Right hindlimb (tissue), 1 donor: ENCODE results near the gene SNX18.
A peak's percentile ranks its signal among the peaks of the same experiment; 100 is the strongest.

Experiments used
- DNase-seq: peaks from one replicate; pipeline ENCODE4 v3.0.0-alpha.2; 2018

SNX18 gene

DNA sequence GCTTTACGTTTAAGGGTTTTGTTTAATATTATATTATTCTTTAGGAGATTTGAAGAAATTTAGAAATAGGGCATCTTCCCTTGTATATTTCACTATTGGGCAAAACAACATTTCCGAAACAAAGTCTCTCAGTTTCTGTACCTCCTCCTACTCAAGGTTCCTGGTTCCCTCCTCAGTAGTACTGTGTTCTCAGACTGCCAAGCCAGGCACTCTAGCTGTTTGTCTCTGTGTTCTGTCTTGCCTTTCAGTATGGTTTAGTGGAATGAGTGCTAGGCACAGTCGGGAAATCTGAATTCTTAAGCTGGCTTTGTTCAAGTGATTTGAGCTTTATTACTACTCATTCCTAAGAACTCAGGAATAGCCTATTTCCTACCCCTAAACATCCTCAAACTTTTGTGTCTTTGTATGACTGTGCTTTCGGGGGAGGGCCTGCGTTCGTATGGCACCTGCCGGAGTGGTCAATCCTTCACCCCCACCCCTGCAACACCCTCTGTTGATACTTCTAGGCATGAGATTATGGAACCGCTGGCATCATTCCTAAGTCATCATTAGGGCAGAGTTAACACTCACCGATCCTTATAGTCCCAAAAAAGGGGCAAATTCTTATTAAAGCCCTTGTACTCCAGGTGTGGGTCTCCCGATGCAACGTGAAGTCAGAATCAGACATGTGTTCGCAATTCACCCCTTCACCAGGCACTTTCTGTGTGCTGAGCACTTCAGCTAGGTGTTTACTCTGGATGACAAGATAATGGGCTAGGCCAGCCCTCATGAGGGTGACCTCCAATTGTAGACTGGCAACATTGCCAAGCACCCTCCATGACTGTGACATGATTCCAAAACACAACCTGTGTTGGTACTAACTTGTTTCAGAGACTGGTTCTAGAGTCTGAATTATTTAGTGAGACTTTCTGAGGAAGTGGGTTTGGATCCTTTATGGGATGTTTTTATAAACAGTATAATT, 24.5 kb downstream of the SNX18 start:
- DNase-seq, result no peak

- no peak for DNase-seq
These were observed 26.5 kb downstream of the SNX18 start for GRCh38 chr5:54544044-54544443.

DNA sequence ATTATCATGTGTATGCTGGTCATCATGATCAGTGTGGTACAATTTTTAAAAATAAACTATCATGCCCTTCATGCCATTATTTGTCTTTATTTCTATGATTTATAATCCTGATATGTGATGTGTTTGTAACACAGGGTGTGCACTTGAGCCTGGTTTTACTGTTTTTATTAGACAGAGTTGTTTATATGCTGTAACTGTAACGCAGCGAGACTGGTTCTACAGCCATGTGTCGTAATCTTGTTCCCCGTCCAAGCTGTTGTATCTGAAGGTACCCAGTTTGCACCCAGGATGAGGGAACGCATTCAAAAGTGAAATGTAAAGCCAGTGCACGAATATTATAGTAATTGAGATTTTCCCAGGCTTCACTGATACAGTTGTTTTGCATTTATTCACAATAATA, 28.2 kb downstream of the SNX18 start:
- DNase-seq, result no peak

DNA sequence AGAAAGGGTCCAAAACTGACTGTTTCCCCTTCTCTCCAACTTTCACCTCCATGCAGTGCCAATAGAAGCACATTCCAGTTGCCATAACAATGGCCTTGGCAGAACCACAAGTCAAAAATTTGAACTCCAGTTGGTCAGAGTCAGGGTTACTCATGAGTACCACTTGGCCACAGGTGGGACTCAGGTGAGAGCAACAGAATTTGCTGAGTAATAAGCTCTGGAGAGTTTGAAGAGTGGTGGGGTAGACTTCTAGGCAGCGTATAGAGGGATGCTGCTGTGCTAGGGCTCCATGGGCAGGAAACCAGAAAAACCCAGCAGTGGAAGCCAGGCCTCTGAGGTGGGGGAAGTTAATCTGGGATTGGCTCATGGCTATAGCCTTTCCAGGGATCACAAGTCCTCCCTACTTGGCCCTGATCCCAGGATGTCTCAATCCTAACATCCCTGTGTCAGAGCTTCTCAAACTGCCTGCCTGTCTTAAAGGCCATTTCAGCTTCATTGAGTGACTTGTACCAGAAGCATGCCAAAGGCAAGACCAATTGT, 30.2 kb downstream of the SNX18 start:
- peak; percentile 46 for DNase-seq

DNA sequence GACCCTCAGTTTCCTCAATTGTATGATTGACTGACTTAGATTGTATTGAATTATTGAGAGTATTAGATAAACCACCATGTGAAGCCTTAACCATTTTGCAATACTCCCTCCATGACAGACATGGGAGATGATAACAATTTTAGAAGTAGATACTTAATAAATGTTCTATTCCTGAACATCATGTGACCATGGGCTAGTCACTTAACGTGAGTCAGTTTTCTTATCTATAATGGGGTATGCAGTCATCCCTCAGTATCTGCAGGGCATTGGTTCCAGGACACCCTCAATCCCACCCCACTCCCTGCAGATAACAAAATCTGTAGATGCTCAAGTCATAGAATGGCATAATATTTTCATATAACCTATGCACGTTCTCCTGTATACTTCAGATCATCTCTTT, 31.0 kb downstream of the SNX18 start:
- no peak for DNase-seq

DNA sequence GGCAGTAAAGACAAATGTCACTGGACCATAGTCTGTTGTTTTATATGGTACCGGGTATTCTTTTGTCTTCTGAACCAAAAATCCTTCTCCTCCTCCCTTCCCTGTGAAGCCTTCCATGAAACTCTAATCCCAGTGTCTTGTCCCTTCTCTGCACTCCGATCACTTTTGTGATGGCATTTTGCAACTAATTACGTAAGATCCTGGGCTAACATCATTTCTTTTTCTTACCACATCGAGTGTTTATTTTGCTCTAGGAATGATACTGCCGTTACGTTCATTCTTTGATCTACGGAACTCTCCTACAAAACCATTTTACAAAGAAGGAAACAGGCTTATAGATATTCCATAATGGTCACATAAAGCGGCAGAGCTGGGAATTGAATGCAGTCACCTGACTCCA, 33.7 kb downstream of the SNX18 start:
- no peak for DNase-seq

DNA sequence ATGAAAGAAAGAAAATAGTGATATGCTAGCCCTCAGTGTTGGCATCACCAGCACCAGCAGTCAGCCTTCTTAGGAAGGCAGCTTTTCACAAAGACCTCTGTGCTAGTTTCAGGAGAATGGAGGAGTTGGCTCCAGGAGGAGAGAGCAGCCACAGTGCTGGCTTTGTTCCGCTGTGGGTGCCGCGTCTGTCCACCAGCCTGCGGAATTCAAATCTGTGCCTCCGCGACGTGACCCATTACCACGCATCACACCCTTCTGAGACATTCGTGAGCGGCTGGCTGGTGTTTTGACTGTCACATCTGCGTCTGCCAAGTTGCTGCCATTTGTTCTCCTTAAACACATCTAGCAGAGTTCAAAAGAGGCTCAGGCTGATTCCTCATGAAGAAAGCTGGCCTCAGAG, 34.4 kb downstream of the SNX18 start:
- no peak for DNase-seq

DNA sequence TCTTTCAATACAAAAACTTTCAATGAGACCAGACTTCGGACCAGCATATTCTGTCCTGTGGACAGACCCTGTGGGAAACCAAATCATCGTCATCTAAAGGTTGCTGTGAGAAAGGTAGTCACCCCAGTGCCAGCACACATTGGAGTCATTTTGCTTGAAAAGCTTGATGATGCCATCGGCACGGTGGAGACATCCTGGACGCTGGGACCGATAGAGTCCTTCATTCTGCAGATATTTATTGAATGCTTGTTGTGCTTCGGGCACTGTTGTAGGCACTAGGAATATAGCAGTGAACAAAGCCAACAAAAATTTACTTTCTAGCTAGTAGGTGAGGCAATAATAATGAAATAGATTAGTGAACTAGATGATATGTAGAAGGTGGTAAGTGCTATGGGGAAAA, 34.9 kb downstream of the SNX18 start:
- DNase-seq, result no peak

DNA sequence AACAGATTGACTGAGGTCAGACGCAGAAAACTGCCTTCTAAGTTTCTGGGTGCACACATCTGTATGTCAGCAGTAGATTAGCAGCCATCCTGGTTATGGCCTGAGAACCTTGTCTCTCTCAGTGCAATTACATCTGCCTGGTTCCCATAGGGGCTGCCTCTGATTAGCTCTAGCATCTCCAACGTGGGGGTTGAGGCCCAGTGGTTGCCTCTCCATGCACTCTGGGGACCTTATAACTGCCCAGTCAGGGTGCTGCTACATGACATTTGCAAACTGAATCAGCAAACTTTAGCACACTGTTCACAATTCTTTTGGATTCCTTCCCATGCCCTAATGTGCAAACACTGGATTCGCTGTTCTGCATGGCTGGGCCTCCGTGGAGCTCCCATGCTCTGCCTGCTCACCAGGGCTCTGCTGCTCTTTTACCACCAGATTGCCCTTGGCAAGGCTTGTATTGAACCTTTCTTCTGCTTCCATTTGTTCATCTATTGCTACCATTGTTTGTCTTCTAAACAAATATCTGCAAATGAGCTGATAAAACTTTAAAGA, 36.2 kb downstream of the SNX18 start:
- DNase-seq, result no peak

DNA sequence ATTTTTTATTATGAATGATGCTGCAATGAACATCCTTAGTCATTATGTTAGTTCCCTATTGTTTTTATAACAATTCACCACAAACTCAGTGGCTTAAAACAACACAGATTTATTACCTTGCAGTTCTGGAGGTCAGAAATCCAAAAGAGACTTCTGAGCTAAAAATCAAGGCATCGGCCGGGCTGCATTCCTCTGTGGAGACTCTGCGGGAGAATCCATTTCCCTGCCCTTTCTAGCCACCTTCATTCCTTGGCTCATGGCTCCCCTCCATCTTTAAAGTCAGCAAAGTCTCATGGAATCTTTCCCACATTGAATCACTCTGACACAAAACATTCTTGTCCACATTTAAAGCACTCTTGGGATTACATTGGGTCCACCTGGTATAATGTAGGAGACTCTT, 38.6 kb downstream of the SNX18 start:
- no peak for DNase-seq

DNA sequence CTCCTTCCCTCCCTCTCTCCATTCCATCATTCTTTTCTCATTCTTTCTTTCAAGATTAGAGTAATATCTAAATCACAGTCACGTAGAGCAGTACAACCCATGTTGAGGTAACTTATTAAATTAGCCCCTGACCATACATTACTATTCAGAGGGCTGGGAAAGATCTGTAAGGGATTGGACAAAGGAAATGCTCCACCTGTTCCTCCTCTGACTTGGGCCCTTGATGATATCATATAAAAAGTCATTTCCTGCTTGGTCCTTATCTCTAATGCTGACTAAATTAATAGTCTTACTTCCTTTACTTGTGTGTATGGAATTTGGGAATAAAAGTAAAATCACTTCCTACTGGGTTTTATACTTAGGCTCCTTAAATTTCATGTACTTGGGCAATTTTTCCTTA, 40.8 kb downstream of the SNX18 start:
- no peak for DNase-seq

GRCh38 chr5:54561651-54562050, 44.1 kb downstream of the SNX18 start:
- no peak for DNase-seq

DNA sequence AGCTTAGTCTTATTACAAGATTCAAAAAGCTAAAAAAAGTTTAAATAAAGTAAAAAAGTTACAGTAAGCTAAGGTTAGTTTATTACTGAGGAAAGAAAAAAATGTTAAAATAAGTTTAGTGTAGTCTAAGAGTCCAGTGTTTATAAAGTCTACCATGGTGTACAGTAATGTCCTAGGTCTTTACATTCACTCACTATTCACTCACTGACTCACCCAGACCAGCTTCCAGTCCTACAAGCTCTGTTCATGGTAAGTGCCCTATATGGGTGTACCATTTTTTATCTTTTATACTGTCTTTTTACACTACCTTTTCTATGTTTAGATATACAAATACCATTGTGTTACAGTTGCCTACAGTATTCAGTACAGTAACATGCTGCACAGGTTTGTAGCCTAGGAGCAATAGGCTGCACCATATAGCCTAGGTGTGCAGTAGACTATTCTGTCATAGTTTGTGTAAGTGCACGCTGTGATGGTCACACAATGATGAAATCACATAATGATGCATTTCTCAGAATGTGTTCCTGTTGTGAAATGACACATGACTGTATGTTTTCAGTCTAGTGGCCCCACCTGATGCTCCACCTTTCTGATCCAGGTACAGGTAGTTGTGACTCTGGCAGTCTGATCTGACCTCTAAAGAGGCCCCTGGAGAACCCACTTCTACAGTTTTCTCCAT, 45.7 kb downstream of the SNX18 start:
- no peak for DNase-seq

DNA sequence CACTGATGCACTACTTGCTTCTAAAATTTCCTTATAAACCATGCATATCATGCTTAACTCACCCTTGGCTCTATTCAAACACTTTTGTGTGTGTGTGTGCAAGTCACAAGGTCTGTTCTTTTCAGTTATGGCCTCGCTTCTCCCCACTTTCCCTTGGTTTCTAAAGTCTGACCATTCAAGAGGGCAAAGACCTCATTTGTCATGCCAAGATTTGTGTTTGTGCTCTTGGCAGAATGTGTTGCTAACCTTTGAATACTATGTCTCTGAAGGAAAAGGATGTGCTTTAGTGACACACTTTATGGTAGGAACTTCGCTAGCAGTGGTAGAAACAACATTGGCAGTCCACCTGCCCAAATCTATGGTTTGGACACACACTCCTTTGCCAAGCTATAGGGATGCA, 50.4 kb downstream of the SNX18 start:
- DNase-seq, result no peak

DNA sequence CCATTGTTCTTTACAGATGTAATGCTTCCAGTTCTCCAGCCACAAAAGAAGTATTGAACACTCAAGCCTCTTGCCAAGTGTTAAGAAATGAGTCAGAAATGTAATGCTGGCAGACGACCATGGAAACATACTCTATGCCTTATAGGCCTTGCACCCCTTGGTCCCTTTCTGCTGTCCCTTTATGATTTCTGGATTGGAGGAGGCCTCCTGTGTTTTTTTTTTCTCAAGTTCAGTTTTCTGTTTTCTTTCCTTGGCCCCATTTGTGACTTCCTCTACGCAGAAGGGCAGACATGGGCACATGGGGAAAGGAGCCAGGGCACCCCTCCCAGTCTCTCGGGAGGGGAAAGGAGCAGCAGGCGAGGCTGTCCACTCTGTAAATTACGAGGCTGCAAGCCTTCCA, 53.4 kb downstream of the SNX18 start:
- peak; percentile 37 for DNase-seq

GRCh38 chr5:54571462-54571861, 53.9 kb downstream of the SNX18 start:
- DNase-seq, result no peak

DNA sequence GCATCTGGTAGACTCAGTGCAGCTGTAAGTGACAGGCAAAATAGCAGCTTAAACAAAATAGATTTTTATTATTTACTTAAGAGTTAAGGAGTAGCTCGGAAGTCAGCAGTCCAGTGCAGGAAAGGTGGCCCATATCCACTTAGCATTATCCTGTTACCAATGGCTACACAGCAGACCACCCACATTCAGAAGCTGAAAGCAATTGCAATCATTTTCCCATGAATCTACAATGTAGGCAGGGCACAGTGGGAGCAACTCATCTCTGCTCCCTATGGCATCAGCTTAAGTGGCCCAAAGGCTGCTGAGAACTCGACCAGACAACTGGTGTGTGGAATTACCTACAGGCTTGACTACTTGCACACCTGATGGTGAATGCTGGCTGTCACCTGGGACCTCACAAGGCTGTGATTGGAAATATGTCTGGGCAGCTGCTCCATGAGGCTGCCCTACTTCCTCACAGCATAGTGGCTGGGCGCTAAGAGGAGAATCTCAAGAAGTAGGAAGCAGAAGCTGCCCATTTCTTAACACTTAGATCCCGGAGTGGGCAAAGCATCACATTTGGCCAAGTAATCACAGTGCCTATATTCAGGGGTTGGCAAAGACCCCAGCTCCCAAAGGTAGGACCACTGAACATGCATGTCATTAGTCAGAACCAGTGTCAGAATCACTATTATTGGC, 56.4 kb downstream of the SNX18 start:
- DNase-seq, result no peak

DNA sequence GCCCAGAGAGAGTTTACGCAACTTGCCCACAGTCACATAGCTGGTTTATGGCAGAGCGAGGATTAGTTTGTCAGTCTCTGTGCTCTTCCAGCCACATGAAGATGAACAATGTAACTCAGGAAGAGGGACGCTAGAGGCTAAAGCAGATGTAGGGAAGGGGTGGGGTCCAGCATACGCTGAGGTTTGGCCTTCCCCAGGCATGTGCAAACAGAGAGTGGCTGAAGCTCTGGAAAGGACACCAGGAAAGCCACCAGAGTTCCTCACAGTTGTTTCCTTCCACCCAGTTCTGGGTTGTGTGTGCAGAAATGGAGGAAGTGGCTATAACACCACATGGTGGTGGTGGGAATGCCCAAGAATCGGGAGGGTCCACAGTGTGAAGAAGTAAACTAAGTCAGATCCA, 60.0 kb downstream of the SNX18 start:
- no peak for DNase-seq

DNA sequence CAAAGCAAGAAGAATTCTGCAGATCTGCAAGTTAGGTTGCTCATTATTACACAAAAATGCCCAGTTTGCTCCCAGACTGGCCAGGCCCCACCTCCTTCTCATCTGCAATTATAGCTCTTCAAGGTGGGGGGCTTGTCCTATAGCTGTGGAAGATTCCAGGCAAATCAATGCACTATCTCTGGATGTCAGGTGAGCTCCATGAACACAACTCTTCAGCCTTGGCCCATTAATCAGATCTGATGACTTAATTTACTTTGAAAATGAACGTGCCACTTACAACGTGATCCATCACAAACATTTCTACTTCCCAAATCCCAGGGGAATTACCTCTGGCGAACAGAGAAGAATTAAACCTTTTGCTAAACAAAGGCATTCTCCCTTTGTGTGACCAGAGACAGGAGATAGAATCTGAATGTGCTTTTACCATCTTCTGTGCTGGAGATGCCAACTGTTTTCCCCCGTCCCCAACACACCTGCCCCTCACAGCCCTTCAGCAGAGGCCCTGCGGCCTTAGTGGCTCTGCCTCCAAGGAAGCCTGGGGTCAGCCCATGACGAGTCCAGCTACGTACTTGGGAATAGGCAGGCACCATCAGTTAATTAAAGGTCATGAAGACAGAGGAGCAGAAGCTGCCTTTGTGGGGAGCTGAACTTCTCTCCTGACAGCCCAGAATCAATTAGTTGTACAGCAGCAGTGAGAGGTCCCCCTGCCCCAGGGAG, 60.5 kb downstream of the SNX18 start:
- DNase-seq, result no peak

- DNase-seq, result no peak
These were observed 62.2 kb downstream of the SNX18 start for GRCh38 chr5:54579591-54580295.

DNA sequence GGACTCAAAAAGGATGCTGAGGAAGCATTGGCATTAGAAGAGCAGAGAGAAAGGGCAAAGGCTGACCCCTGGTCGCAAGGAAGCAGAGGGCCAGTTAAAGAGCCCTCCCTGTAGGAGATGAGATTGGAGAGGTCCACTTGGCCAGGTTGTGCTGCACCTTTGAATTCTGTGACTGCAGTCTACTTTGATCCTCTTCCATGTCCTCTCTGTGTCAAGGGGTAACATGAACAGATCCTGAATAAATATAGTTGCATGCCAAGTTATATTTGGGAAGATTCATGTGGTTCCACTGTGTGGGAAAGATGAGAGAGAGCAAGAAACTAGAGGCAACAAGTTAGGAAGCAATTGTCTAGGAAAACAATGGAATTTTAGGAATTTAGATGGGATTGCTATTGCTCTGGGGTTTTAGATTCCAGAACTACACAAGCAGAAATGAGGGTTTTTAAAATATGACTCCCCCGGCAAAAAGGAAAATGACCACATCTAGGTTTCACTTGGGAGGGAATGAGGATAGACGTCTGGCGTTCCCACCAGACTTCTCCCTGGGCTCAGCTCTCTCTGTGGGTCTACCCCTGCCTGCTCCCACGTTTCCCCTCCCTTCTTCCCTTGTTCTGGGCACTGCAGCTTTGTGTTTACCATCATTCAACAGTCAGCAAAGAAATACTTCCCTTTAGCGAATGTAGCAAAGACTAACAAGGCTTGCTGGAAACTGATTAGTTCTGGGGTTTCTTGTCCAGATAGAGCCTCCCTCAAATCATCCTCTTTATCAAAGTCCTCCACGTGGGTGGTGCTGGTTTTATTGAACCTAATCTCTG, 63.6 kb downstream of the SNX18 start:
- DNase-seq, result no peak
